IMR-90 (cell line): ENCODE data around the gene PITHD1. TPM values are rescaled to one million over a fixed set of nuclear protein-coding genes. Genes with fewer than 3 reads are reported as not detected.

Source experiments
- ATAC-seq: fragments of 200-7000 bp; cut with Tn5 transposase; 2 replicates; pipeline ENCODE4 v1.9.1; 2020; ENCODE audit warnings: low read depth, mild to moderate bottlenecking, moderate library complexity
- BruUV-seq: library from RNA; stranded (reverse); fragments of 400-500 nt; replicated peaks from 2 replicates; lab custom pipeline; 2021; lab: Mats Ljungman, UMichigan
- CTCF ChIA-PET: fragments of 300-600 bp; formaldehyde crosslinking; extraction: SDS; loops from one replicate; lab custom pipeline; 2021; ENCODE audit warnings: antibody characterized with exemption; lab: Yijun Ruan, JAX
- POLR2A ChIA-PET: fragments of 300-600 bp; sonication (Branson Sonifier 250); formaldehyde crosslinking; loops from one replicate; lab custom pipeline; 2022; ENCODE audit warnings: antibody characterized with exemption; ENCODE audit not compliant: unreplicated experiment; lab: Charles Lee
- DNase-seq: peaks from one replicate; pipeline ENCODE4 v3.0.0; 2013
- H2AFZ ChIP-seq: replicated peaks from 2 replicates; pipeline ENCODE3; 2013; ENCODE audit warnings: low read length, mild to moderate bottlenecking; ENCODE audit not compliant: poor library complexity
- H2AK5ac ChIP-seq: 2 replicates; pipeline ENCODE4 v1.6.1; 2013; ENCODE audit warnings: low read depth, low read length, inconsistent platforms
- H2AK9ac ChIP-seq: replicated peaks from 2 replicates; pipeline ENCODE3; 2013; ENCODE audit warnings: mild to moderate bottlenecking, low read depth, low read length, moderate library complexity; ENCODE audit not compliant: poor library complexity
- H2BK120ac ChIP-seq: 2 replicates; pipeline ENCODE4 v1.6.1; 2013; ENCODE audit warnings: low read depth, low read length, inconsistent platforms
- H2BK15ac ChIP-seq: 3 replicates; pipeline ENCODE4 v1.6.1; 2013; ENCODE audit warnings: low read depth, low read length, inconsistent platforms
- H2BK20ac ChIP-seq: 2 replicates; pipeline ENCODE4 v1.6.1; 2013; ENCODE audit warnings: low read depth, mild to moderate bottlenecking, inconsistent platforms, low read length, moderate library complexity
- H2BK5ac ChIP-seq: 2 replicates; pipeline ENCODE4 v1.6.1; 2013; ENCODE audit warnings: mild to moderate bottlenecking, low read depth, low read length, inconsistent platforms; ENCODE audit not compliant: poor library complexity, severe bottlenecking
- H3K14ac ChIP-seq: replicated peaks from 2 replicates; pipeline ENCODE4 v1.6.1; 2013; ENCODE audit warnings: low read depth, low read length, inconsistent platforms
- H3K18ac ChIP-seq: 2 replicates; pipeline ENCODE4 v1.6.1; 2013; ENCODE audit warnings: low read depth, low read length, control low read depth
- H3K23ac ChIP-seq: 2 replicates; pipeline ENCODE4 v1.6.1; 2013; ENCODE audit warnings: low read depth, low read length, inconsistent platforms
- H3K27ac ChIP-seq: 2 replicates; pipeline ENCODE4 v1.5.1; 2013; ENCODE audit warnings: mild to moderate bottlenecking, control low read depth, low read length; ENCODE audit not compliant: insufficient read depth
- H3K27me3 ChIP-seq: 2 replicates; pipeline ENCODE4 v1.6.1; 2013; ENCODE audit warnings: low read length; ENCODE audit not compliant: control insufficient read depth, insufficient read depth
- H3K36me3 ChIP-seq: 2 replicates; pipeline ENCODE4 v1.6.1; 2013; ENCODE audit warnings: low read length, mixed read lengths; ENCODE audit not compliant: control insufficient read depth, insufficient read depth
- H3K4ac ChIP-seq: 2 replicates; pipeline ENCODE4 v1.6.1; 2013; ENCODE audit warnings: low read depth, low read length, inconsistent platforms
- H3K4me1 ChIP-seq: 2 replicates; pipeline ENCODE4 v1.6.1; 2013; ENCODE audit warnings: low read length, mixed read lengths; ENCODE audit not compliant: control insufficient read depth, insufficient read depth
- H3K4me2 ChIP-seq: 2 replicates; pipeline ENCODE4 v1.6.1; 2013; ENCODE audit warnings: low read depth, mild to moderate bottlenecking, control low read depth, low read length, moderate library complexity
- H3K4me3 ChIP-seq: 2 replicates; pipeline ENCODE4 v1.5.1; 2013; ENCODE audit warnings: low read depth, mild to moderate bottlenecking, control low read depth, low read length, moderate library complexity; ENCODE audit not compliant: insufficient read depth
- H3K56ac ChIP-seq: 2 replicates; pipeline ENCODE4 v1.6.1; 2013; ENCODE audit warnings: low read length, inconsistent platforms; ENCODE audit not compliant: insufficient read depth; ENCODE audit errors: extremely low read depth
- H3K79me1 ChIP-seq, 2 experiments: 2 replicates each; pipeline ENCODE4 v1.6.1; 2013; ENCODE audit warnings: low read length in 2 of 2, inconsistent platforms in 1 of 2, low read depth in 1 of 2
- H3K9ac ChIP-seq: 2 replicates; pipeline ENCODE4 v1.6.1; 2013; ENCODE audit warnings: low read depth, low read length, control low read depth
- H3K9me1 ChIP-seq: 2 replicates; pipeline ENCODE4 v1.6.1; 2013; ENCODE audit warnings: low read length, inconsistent platforms; ENCODE audit not compliant: insufficient read depth
- H3K9me3 ChIP-seq: 2 replicates; pipeline ENCODE4 v1.6.1; 2013; ENCODE audit warnings: low read length; ENCODE audit not compliant: control insufficient read depth, insufficient read depth
- H4K20me1 ChIP-seq: 2 replicates; pipeline ENCODE4 v1.6.1; 2013; ENCODE audit warnings: low read length, inconsistent platforms; ENCODE audit not compliant: insufficient read depth
- H4K5ac ChIP-seq: 2 replicates; pipeline ENCODE4 v1.6.1; 2013; ENCODE audit warnings: mild to moderate bottlenecking, low read depth, low read length, control low read depth
- H4K8ac ChIP-seq, 2 experiments: 2 replicates each; pipeline ENCODE4 v1.6.1; 2013; ENCODE audit warnings: low read depth in 2 of 2, low read length in 2 of 2, control low read depth in 1 of 2, inconsistent platforms in 1 of 2
- H4K91ac ChIP-seq: 2 replicates; pipeline ENCODE4 v1.6.1; 2013; ENCODE audit warnings: low read depth, low read length, inconsistent platforms; ENCODE audit not compliant: insufficient read depth
- BHLHE40 ChIP-seq: fragments of 150-350 bp; IDR thresholded peaks from 2 replicates; pipeline ENCODE4 v1.6.1; 2016; ENCODE audit warnings: mild to moderate bottlenecking, low read depth, low read length
- CEBPB ChIP-seq: IDR thresholded peaks from 2 replicates; pipeline ENCODE4 v1.6.1; 2012; ENCODE audit warnings: low read depth, low read length, improper control_type of control experiment
- CHD1 ChIP-seq: IDR thresholded peaks from 2 replicates; pipeline ENCODE4 v1.6.1; 2012; ENCODE audit warnings: low read depth, low read length, improper control_type of control experiment
- CTCF ChIP-seq: conservative IDR thresholded peaks from 2 replicates; pipeline ENCODE4 v1.5.1; 2012; ENCODE audit warnings: mild to moderate bottlenecking, low read depth, low read length, improper control_type of control experiment
- ELK1 ChIP-seq: fragments of 150-350 bp; IDR thresholded peaks from 2 replicates; pipeline ENCODE4 v1.6.1; 2016; ENCODE audit warnings: low read depth, mild to moderate bottlenecking, low read length, moderate library complexity, borderline replicate concordance
- FOS ChIP-seq: fragments of 150-350 bp; IDR thresholded peaks from 2 replicates; pipeline ENCODE4 v1.6.1; 2016; ENCODE audit warnings: low read depth, low read length
- MAFK ChIP-seq: IDR thresholded peaks from 2 replicates; pipeline ENCODE4 v1.6.1; 2012; ENCODE audit warnings: low read depth, low read length, improper control_type of control experiment
- MAZ ChIP-seq: IDR thresholded peaks from 2 replicates; pipeline ENCODE4 v1.6.1; 2012; ENCODE audit warnings: low read depth, mild to moderate bottlenecking, low read length, improper control_type of control experiment, moderate library complexity, borderline replicate concordance
- MXI1 ChIP-seq: IDR thresholded peaks from 2 replicates; pipeline ENCODE4 v1.6.1; 2012; ENCODE audit warnings: low read depth, mild to moderate bottlenecking, low read length, moderate library complexity, borderline replicate concordance
- NFE2L2 ChIP-seq: fragments of 150-350 bp; IDR thresholded peaks from 2 replicates; pipeline ENCODE4 v1.6.1; 2016; ENCODE audit warnings: low read depth, mild to moderate bottlenecking, low read length
- POLR2A ChIP-seq: IDR thresholded peaks from 2 replicates; pipeline ENCODE4 v1.6.1; 2012; ENCODE audit warnings: mild to moderate bottlenecking, low read depth, low read length
- RAD21 ChIP-seq: IDR thresholded peaks from 2 replicates; pipeline ENCODE4 v1.6.1; 2012; ENCODE audit warnings: low read length, improper control_type of control experiment
- RCOR1 ChIP-seq: IDR thresholded peaks from 2 replicates; pipeline ENCODE4 v1.6.1; 2012; ENCODE audit warnings: mild to moderate bottlenecking, low read length, improper control_type of control experiment; ENCODE audit not compliant: insufficient replicate concordance
- RFX5 ChIP-seq: IDR thresholded peaks from 2 replicates; pipeline ENCODE4 v1.8.0; 2012; ENCODE audit warnings: low read depth, mild to moderate bottlenecking, low read length, moderate library complexity
- SMC3 ChIP-seq: fragments of 150-350 bp; IDR thresholded peaks from 2 replicates; pipeline ENCODE4 v1.6.1; 2016; ENCODE audit warnings: low read depth, mild to moderate bottlenecking, antibody characterized with exemption, low read length, moderate library complexity
- dilution Hi-C: fragments of 300-500 bp; cut with HindIII; formaldehyde crosslinking; loops from one replicate; pipeline ENCODE4 v1.14.3; 2018; ENCODE audit warnings: low sequenced_read_pairs; ENCODE audit not compliant: unreplicated experiment
- in situ Hi-C: fragments of 300-500 bp; cut with MboI; formaldehyde crosslinking; loops from 3 replicates; pipeline ENCODE4 v1.14.3; 2019; ENCODE audit warnings: low sequenced_read_pairs, inconsistent platforms, mixed read lengths
- intact Hi-C: fragments of 100-400 bp; cut with micrococcal nuclease; formaldehyde crosslinking; loops from 2 replicates; pipeline ENCODE4 v1.10.0; 2022
- polyA plus RNA-seq, 3 experiments: library from polyadenylated mRNA; depleted of rRNA; stranded (reverse); fragments of >200 nt; gene quantifications; 2 replicates each; pipeline ENCODE4 v1.2.3, GENCODE V29; 2012; ENCODE audit warnings: low replicate concordance in 1 of 3
- total RNA-seq: library from RNA; depleted of rRNA; stranded (reverse); fragments of >200 nt; gene quantifications from 2 replicates; pipeline ENCODE4 v1.2.3, GENCODE V29; 2012
- TF ChIP-seq, protein P1 (sequence below): fragments of 150-350 bp; IDR thresholded peaks from 2 replicates; pipeline ENCODE4 v1.6.1; 2017; ENCODE audit warnings: mild to moderate bottlenecking, antibody characterized with exemption, low read length, low read depth

PITHD1 gene
- total and polyA plus RNA-seq, 2 of the 4 experiments (the other 2 are of a cell fraction), result 23.8 to 32.0 TPM

DNA sequence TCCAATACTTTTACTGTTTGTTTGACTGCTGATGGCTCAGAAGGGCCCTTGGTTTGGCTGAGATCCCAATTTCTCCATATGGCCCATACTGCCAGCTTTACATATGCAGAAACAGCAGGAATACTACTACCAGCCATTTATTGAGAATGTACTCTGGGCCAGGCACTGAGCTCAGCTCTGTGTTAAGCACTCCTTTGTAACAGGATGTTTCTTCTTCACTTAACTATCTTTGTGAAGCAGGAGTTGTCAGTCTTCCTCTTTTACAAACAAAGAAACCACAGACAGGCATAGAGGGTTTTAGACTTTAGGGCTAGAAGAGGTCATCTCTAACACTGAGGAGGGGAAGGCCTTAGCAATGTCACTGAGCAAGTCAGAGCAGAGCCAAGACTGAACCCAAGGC is 38.7 kb downstream of the PITHD1 start:
- H4K91ac ChIP-seq, result no peak overlapping the region
- H2BK120ac ChIP-seq, result no peak overlapping the region
- H2AK5ac ChIP-seq, result no peak overlapping the region
- CTCF ChIA-PET, result interaction anchor here (1.5 kb wide), 1 partner anchor 45 kb away, joined by 5 read pairs; no protein-coding TSS in a partner anchor
- H3K14ac ChIP-seq, result no peak overlapping the region
- no peak overlapping the region for H4K8ac ChIP-seq
- POLR2A ChIA-PET, result no interaction called here
- H3K36me3 ChIP-seq, result peaks cover 38% of the 10 kb centered on the region
- no peak overlapping the region for H2BK5ac ChIP-seq
- no peak for DNase-seq
- no peak overlapping the region for H2BK15ac ChIP-seq
- H3K4me2 ChIP-seq, result no peak overlapping the region
- dilution Hi-C loops (no loop called here), in situ Hi-C loops (no loop called here), intact Hi-C loops (no loop called here)
- no peak overlapping the region for H4K5ac ChIP-seq
- no peaks in the 10 kb centered on the region for H3K79me1 ChIP-seq
- H2BK20ac ChIP-seq, result no peak overlapping the region
- no peaks in the 10 kb centered on the region for H3K4me1 ChIP-seq
- no peak overlapping the region for H3K4ac ChIP-seq
- TF ChIP-seq MXI1 (no peak), SMC3 (no peak), NFE2L2 (no peak), CTCF (no peak), ELK1 (no peak), RFX5 (no peak), RCOR1 (no peak), BHLHE40 (no peak), CEBPB (no peak), CHD1 (no peak), RAD21 (no peak), MAZ (no peak), MAFK (no peak), POLR2A (no peak), FOS (no peak)
- TF ChIP-seq, protein P1, sequence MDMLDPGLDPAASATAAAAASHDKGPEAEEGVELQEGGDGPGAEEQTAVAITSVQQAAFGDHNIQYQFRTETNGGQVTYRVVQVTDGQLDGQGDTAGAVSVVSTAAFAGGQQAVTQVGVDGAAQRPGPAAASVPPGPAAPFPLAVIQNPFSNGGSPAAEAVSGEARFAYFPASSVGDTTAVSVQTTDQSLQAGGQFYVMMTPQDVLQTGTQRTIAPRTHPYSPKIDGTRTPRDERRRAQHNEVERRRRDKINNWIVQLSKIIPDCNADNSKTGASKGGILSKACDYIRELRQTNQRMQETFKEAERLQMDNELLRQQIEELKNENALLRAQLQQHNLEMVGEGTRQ, result no peak
- H3K27ac ChIP-seq, result no peak overlapping the region
- no peak overlapping the region for H2AK9ac ChIP-seq
- no peak overlapping the region for H3K23ac ChIP-seq
- H3K18ac ChIP-seq, result no peak overlapping the region
- no peaks in the 10 kb centered on the region for H3K27me3 ChIP-seq
- H3K56ac ChIP-seq, result no peak overlapping the region
- no TSS peak for BruUV-seq
- no peak overlapping the region for H3K9ac ChIP-seq
- no peaks in the 10 kb centered on the region for H3K9me3 ChIP-seq
- no peaks in the 10 kb centered on the region for H3K9me1 ChIP-seq
- no peak overlapping the region for H2AFZ ChIP-seq
- no peak for ATAC-seq
- no peaks in the 10 kb centered on the region for H4K20me1 ChIP-seq
- H3K4me3 ChIP-seq, result no peak overlapping the region
